Renal pelvis (tissue), 12 donors: ENCODE results near the gene APLP1. TPM values are rescaled to one million over a fixed set of nuclear protein-coding genes. Genes with fewer than 3 reads are reported as not detected.
"Not testable (repeated sequence)": the region's sequence is repeated elsewhere in the genome, so short reads cannot be mapped to it uniquely, and the experiment has no call there.

ENCODE experiments used
- DNase-seq: peaks from one replicate; pipeline ENCODE4 v3.0.0-alpha.2; 2013
- long read RNA-seq, 16 experiments: transcript quantifications; one replicate each; lab custom pipeline, GENCODE V29; 2026
- polyA plus RNA-seq, 3 donors: library from polyadenylated mRNA; unstranded; fragments of 120-200 nt; gene quantifications; one replicate each; pipeline ENCODE4 v1.2.1, GENCODE V29; 2013; ENCODE audit not compliant: insufficient read length in 3 of 3

APLP1 gene
- 10 to 100 TPM; 26.6 to 29.2 (median 29.1) TPM for polyA plus RNA-seq
- long read RNA-seq, donor 1, partial matches to known transcripts = 0 of 2 reads
- long read RNA-seq, donor 1, other reads (novel, unspliced or antisense) = 0 of 2 reads
- long read RNA-seq, donor 2 = 0 reads
- long read RNA-seq, donor 3, transcript APLP1-201 (17 exons, 2,495 nt) = major isoform, 6 of 6 reads
- long read RNA-seq, donor 3, partial matches to known transcripts = 0 of 6 reads
- long read RNA-seq, donor 3, other reads (novel, unspliced or antisense) = 0 of 6 reads
- long read RNA-seq, donor 4, partial matches to known transcripts = 5 of 6 reads
- long read RNA-seq, donor 4, other reads (novel, unspliced or antisense) = 0 of 6 reads
- long read RNA-seq, donor 5, partial matches to known transcripts = 0 of 2 reads
- long read RNA-seq, donor 5, other reads (novel, unspliced or antisense) = 0 of 2 reads
- long read RNA-seq, donor 6, partial matches to known transcripts = 0 of 2 reads
- long read RNA-seq, donor 6, other reads (novel, unspliced or antisense) = 0 of 2 reads
- long read RNA-seq, donor 7, partial matches to known transcripts = 0 of 3 reads
- long read RNA-seq, donor 7, other reads (novel, unspliced or antisense) = 0 of 3 reads
- long read RNA-seq, donor 8, partial matches to known transcripts = 6 of 13 reads
- long read RNA-seq, donor 8, other reads (novel, unspliced or antisense) = 7 of 13 reads
- long read RNA-seq, donor 9, partial matches to known transcripts = 0 of 1 reads
- long read RNA-seq, donor 9, other reads (novel, unspliced or antisense) = 0 of 1 reads
- long read RNA-seq, donor 10 = 0 reads
- long read RNA-seq, donor 11, partial matches to known transcripts = 0 of 3 reads
- long read RNA-seq, donor 11, other reads (novel, unspliced or antisense) = 0 of 3 reads
- long read RNA-seq, donor 12, partial matches to known transcripts = 0 of 9 reads
- long read RNA-seq, donor 12, other reads (novel, unspliced or antisense) = 6 of 9 reads
- long read RNA-seq, donor 13 = 0 reads
- long read RNA-seq, donor 14 = 0 reads
- long read RNA-seq, donor 15, transcript APLP1-201 (17 exons, 2,495 nt) = major isoform, 6 of 30 reads
- long read RNA-seq, donor 15, partial matches to known transcripts = 10 of 30 reads
- long read RNA-seq, donor 15, other reads (novel, unspliced or antisense) = 14 of 30 reads
- long read RNA-seq, donor 16, partial matches to known transcripts = 0 of 5 reads
- long read RNA-seq, donor 16, other reads (novel, unspliced or antisense) = 5 of 5 reads

GRCh38 chr19:35868172-35868822 lies at the start of gene APLP1:
TSS of gene APLP1 (plus strand) at chr19:35868574. CDS start at chr19:35868637, 63 bp downstream.
- DNase-seq = no peak

GRCh38 chr19:35822579-35822978 lies 45.8 kb upstream of the APLP1 start:
- no peak for DNase-seq

GRCh38 chr19:35824150-35824549 lies 44.2 kb upstream of the APLP1 start:
- no peak for DNase-seq

GRCh38 chr19:35828692-35829301 lies 39.6 kb upstream of the APLP1 start:
- peak; percentile 87 for DNase-seq

- DNase-seq = no peak
Observed at GRCh38 chr19:35830986-35831385, 37.4 kb upstream of the APLP1 start.

GRCh38 chr19:35832054-35832453 lies 36.3 kb upstream of the APLP1 start:
- no peak for DNase-seq

GRCh38 chr19:35833972-35834371 lies 34.4 kb upstream of the APLP1 start:
- DNase-seq = no peak

GRCh38 chr19:35836096-35836495 lies 32.3 kb upstream of the APLP1 start:
- not testable (repeated sequence) for DNase-seq

GRCh38 chr19:35841961-35842595 lies 26.3 kb upstream of the APLP1 start:
- DNase-seq = no peak

- no peak for DNase-seq
Observed at GRCh38 chr19:35842666-35843272, 25.6 kb upstream of the APLP1 start.

- no peak for DNase-seq
Observed at GRCh38 chr19:35843676-35844481, 24.5 kb upstream of the APLP1 start.

GRCh38 chr19:35844482-35845214 lies 23.7 kb upstream of the APLP1 start:
- no peak for DNase-seq

- no peak for DNase-seq
Observed at GRCh38 chr19:35845215-35846037, 22.9 kb upstream of the APLP1 start.

- no peak for DNase-seq
Observed at GRCh38 chr19:35846038-35846668, 22.2 kb upstream of the APLP1 start.

GRCh38 chr19:35847911-35848310 lies 20.5 kb upstream of the APLP1 start:
- no peak for DNase-seq

GRCh38 chr19:35848486-35848885 lies 19.9 kb upstream of the APLP1 start:
- DNase-seq = no peak

GRCh38 chr19:35848919-35849505 lies 19.4 kb upstream of the APLP1 start:
- DNase-seq = no peak
